HUDEP-2 (cell line): ENCODE data around the gene LRRC4.
A peak's percentile ranks its signal among the peaks of the same experiment; 100 is the strongest.

ENCODE experiments used
- DNase-seq, 76 experiments: peaks; one replicate each; lab custom pipeline; 2025; ENCODE audit not compliant: unreplicated experiment in 76 of 76; lab: John Stamatoyannopoulos, UW

LRRC4 gene

GRCh38 chr7:128030654-128031611, at the start of gene LRRC4:
LRRC4 (minus strand) TSS chr7:128031437; CDS start chr7:128030640, 797 bp downstream.
- DNase-seq, result peak in 27 of 76 experiments; percentile 3 to 49 (median 15)

- no peak for DNase-seq
These were observed 48.9 kb upstream of the LRRC4 start for GRCh38 chr7:128080169-128080568.

GRCh38 chr7:128078309-128078708, 47.1 kb upstream of the LRRC4 start:
- no peak for DNase-seq

GRCh38 chr7:128076796-128077271, 45.6 kb upstream of the LRRC4 start:
- DNase-seq, result peak in 8 of 76 experiments; percentile 1 to 39 (median 18)

GRCh38 chr7:128076196-128076795, 45.1 kb upstream of the LRRC4 start:
- no peak for DNase-seq

- no peak for DNase-seq
These were observed 44.2 kb upstream of the LRRC4 start for GRCh38 chr7:128075242-128076095.

- DNase-seq, result no peak
These were observed 43.5 kb upstream of the LRRC4 start for GRCh38 chr7:128074736-128075135.

GRCh38 chr7:128074336-128074735, 43.1 kb upstream of the LRRC4 start:
- DNase-seq, result no peak

GRCh38 chr7:128073671-128074310, 42.6 kb upstream of the LRRC4 start:
- no peak for DNase-seq

GRCh38 chr7:128071801-128072200, 40.6 kb upstream of the LRRC4 start:
- no peak for DNase-seq

- no peak for DNase-seq
These were observed 40.1 kb upstream of the LRRC4 start for GRCh38 chr7:128071376-128071775.

GRCh38 chr7:128069373-128070364, 38.4 kb upstream of the LRRC4 start:
- no peak for DNase-seq

GRCh38 chr7:128068785-128069184, 37.5 kb upstream of the LRRC4 start:
- no peak for DNase-seq

- no peak for DNase-seq
These were observed 36.7 kb upstream of the LRRC4 start for GRCh38 chr7:128067983-128068382.

- no peak for DNase-seq
These were observed 35.6 kb upstream of the LRRC4 start for GRCh38 chr7:128066858-128067257.

- DNase-seq, result no peak
These were observed 35.2 kb upstream of the LRRC4 start for GRCh38 chr7:128066395-128066794.

GRCh38 chr7:128065872-128066271, 34.6 kb upstream of the LRRC4 start:
- no peak for DNase-seq

GRCh38 chr7:128063088-128063487, 31.9 kb upstream of the LRRC4 start:
- no peak for DNase-seq

GRCh38 chr7:128060018-128060417, 28.8 kb upstream of the LRRC4 start:
- peak in 4 of 76 experiments; percentile 4 to 29 (median 12) for DNase-seq
